ENCODE results near the gene WWOX.

Gene WWOX

DNA sequence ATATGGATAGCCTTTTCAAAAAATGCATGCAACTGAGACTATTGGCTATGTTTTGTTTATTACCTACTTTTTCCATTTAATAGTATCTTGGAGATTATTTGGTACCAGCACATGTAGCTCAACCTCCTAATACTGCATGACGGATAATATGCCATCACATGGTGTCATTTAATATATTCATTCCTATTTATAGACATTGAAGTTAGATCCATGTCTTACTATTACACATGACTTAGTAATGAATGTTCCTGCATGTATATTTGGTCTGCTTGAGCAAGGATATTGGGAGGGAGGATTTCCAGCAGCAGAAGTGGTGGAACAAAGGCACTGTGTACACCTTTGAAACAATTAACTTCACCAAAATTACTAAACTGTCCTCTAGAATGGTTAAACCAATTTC, 561.3 kb downstream of the WWOX start:
- no peak for TF ChIP-seq MAX (IDR thresholded peaks at IDR 0.05; ENCODE audit: low read depth, low read length)
- no peak for TF ChIP-seq MYC (IDR thresholded peaks at IDR 0.05; ENCODE audit: low read depth, low read length)
- no peak for TF ChIP-seq CTCF (IDR thresholded peaks at IDR 0.05; ENCODE audit: low read depth, low read length)
- TF ChIP-seq POLR2A (IDR thresholded peaks at IDR 0.05; ENCODE audit: extremely low read depth, insufficient read length) = no peak
- DNase-seq (ENCODE audit: low read depth) = no peak

GRCh38 chr16:78663690-78664089, 564.2 kb downstream of the WWOX start:
- TF ChIP-seq MYC (IDR thresholded peaks at IDR 0.05; ENCODE audit: low read depth, low read length) (no peak), POLR2A (IDR thresholded peaks at IDR 0.05; ENCODE audit: extremely low read depth, insufficient read length) (no peak), MAX (IDR thresholded peaks at IDR 0.05; ENCODE audit: low read depth, low read length) (no peak), CTCF (IDR thresholded peaks at IDR 0.05; ENCODE audit: low read depth, low read length) (no peak)
- no peak overlapping the region for H3K4me3 ChIP-seq (ENCODE audit: low read depth, low read length)
- DNase-seq (ENCODE audit: low read depth) = no peak

More for the DNA sequence above, 561.3 kb downstream of the WWOX start:
- no peak overlapping the region for H3K4me3 ChIP-seq (ENCODE audit: low read depth, low read length)

GRCh38 chr16:78664811-78665772, 565.6 kb downstream of the WWOX start:
- H3K4me3 ChIP-seq (ENCODE audit: low read depth, low read length) = no peak overlapping the region
- no peak for TF ChIP-seq CTCF (IDR thresholded peaks at IDR 0.05; ENCODE audit: low read depth, low read length)
- no peak for TF ChIP-seq MAX (IDR thresholded peaks at IDR 0.05; ENCODE audit: low read depth, low read length)
- no peak for TF ChIP-seq MYC (IDR thresholded peaks at IDR 0.05; ENCODE audit: low read depth, low read length)
- no peak for TF ChIP-seq POLR2A (IDR thresholded peaks at IDR 0.05; ENCODE audit: extremely low read depth, insufficient read length)
- no peak for DNase-seq (ENCODE audit: low read depth)

DNA sequence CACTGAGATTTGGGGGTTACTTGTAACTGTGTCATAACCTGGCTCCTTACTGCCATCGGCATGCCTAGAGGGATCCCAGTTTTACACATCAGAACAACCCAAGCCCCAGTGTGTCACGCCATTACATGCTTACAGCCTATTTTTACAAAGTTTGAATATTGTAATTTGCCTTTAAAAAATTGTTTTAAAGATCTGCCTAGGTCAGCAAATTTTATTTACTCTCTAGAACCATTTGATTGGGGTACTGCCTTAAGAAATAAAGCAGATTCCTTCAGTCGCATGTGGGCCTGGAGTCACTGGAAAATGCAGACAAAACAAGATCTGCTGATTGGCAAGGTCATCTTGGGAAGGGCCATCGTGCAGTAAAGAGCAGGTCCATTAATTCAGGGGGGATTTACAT, 566.9 kb downstream of the WWOX start:
- no peak for DNase-seq (ENCODE audit: low read depth)
- no peak overlapping the region for H3K4me3 ChIP-seq (ENCODE audit: low read depth, low read length)
- TF ChIP-seq CTCF (IDR thresholded peaks at IDR 0.05; ENCODE audit: low read depth, low read length) = no peak
- no peak for TF ChIP-seq POLR2A (IDR thresholded peaks at IDR 0.05; ENCODE audit: extremely low read depth, insufficient read length)
- TF ChIP-seq MYC (IDR thresholded peaks at IDR 0.05; ENCODE audit: low read depth, low read length) = no peak
- no peak for TF ChIP-seq MAX (IDR thresholded peaks at IDR 0.05; ENCODE audit: low read depth, low read length)

- DNase-seq (ENCODE audit: low read depth) = no peak
- no peak overlapping the region for H3K4me3 ChIP-seq (ENCODE audit: low read depth, low read length)
- no peak for TF ChIP-seq POLR2A (IDR thresholded peaks at IDR 0.05; ENCODE audit: extremely low read depth, insufficient read length)
- TF ChIP-seq MAX (IDR thresholded peaks at IDR 0.05; ENCODE audit: low read depth, low read length) = no peak
Observed at GRCh38 chr16:78667675-78668074, 568.2 kb downstream of the WWOX start.

DNA sequence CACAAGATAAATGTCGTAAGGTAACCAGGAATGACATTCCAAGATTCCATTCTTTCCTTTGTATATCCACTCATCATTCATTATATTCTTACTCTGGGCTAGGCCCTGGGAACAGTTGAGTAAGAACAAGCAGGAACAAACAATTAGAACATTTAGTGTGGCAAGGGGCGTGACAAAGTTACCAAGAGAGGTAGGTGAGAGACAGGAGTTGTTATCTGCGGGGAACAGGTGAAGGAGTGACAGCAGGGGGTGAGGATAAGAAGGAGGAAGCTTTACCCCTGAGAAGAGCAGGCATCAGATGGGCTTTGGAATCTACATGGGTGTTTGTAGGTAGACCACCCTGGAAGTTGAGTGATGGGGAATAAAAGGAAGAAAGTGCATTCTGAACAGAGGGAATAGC, 568.9 kb downstream of the WWOX start:
- DNase-seq (ENCODE audit: low read depth) = no peak
- no peak overlapping the region for H3K4me3 ChIP-seq (ENCODE audit: low read depth, low read length)
- TF ChIP-seq MYC (IDR thresholded peaks at IDR 0.05; ENCODE audit: low read depth, low read length) (no peak), POLR2A (IDR thresholded peaks at IDR 0.05; ENCODE audit: extremely low read depth, insufficient read length) (no peak), CTCF (IDR thresholded peaks at IDR 0.05; ENCODE audit: low read depth, low read length) (no peak), MAX (IDR thresholded peaks at IDR 0.05; ENCODE audit: low read depth, low read length) (no peak)

Measured in NB4 (cell line).